Activated naive CD4-positive, alpha-beta T cell treated with anti-CD3 and anti-CD28 coated beads for 36 hours (primary cell): ENCODE data around the gene RBM47. TPM values are rescaled to one million over a fixed set of nuclear protein-coding genes. Genes with fewer than 3 reads are reported as not detected.

Experiments used
- CTCF ChIA-PET: fragments of 350-600 bp; sonication (Branson Sonifier 250); formaldehyde crosslinking; loops from one replicate; lab custom pipeline; 2021; ENCODE audit warnings: antibody characterized with exemption; lab: Charles Lee
- DNase-seq: peaks from one replicate; pipeline ENCODE4 v3.0.0-alpha.2; 2020
- H3K27ac Mint-ChIP-seq: one replicate; pipeline ENCODE4 v1.8.0; 2021; ENCODE audit warnings: mild to moderate bottlenecking, mixed read lengths
- H3K27me3 Mint-ChIP-seq: one replicate; pipeline ENCODE4 v1.8.0; 2021; ENCODE audit warnings: low read depth, mixed read lengths
- H3K36me3 Mint-ChIP-seq: one replicate; pipeline ENCODE4 v1.8.0; 2021; ENCODE audit warnings: low read depth, mixed read lengths
- H3K4me1 Mint-ChIP-seq: one replicate; pipeline ENCODE4 v1.8.0; 2021; ENCODE audit warnings: low read depth, mixed read lengths
- H3K4me3 Mint-ChIP-seq: one replicate; pipeline ENCODE4 v1.8.0; 2021; ENCODE audit warnings: mild to moderate bottlenecking, moderate library complexity, mixed read lengths
- H3K9me3 Mint-ChIP-seq: one replicate; pipeline ENCODE4 v1.8.0; 2021; ENCODE audit warnings: mixed read lengths
- intact Hi-C: fragments of 100-400 bp; cut with micrococcal nuclease; formaldehyde crosslinking; loops from one replicate; pipeline ENCODE4 v1.15.1; 2023
- total RNA-seq, 2 experiments: library from RNA; stranded (reverse); gene quantifications; one replicate each; pipeline ENCODE4 v1.2.3, GENCODE V29; 2021

The RBM47 gene
- 1 to 10 TPM; 1.1 to 1.7 TPM for total RNA-seq

GRCh38 chr4:40629401-40630334 lies at the start of gene RBM47:
Gene RBM47, minus strand, starts transcription at chr4:40629864. Its CDS starts 190,971 bp downstream, at chr4:40438893.
- H3K36me3 Mint-ChIP-seq = no peaks in the 10 kb centered on the region
- CTCF ChIA-PET = interaction anchor here (1.0 kb wide), 1 partner anchor 211 kb away, joined by 3 read pairs; no protein-coding TSS in a partner anchor
- peaks cover 25% of the 10 kb centered on the region for H3K4me1 Mint-ChIP-seq
- H3K9me3 Mint-ChIP-seq = no peaks in the 10 kb centered on the region
- H3K27me3 Mint-ChIP-seq = peaks cover 11% of the 10 kb centered on the region
- no peak within 1 kb of the TSS for H3K27ac Mint-ChIP-seq
- peak within 1 kb of the TSS; percentile 77 for H3K4me3 Mint-ChIP-seq
- intact Hi-C loops = loop anchor here (1.0 to 2.0 kb wide), 3 partner anchors 33 to 90 kb away; no protein-coding TSS in a partner anchor
- peak; percentile 67 for DNase-seq

GRCh38 chr4:40678421-40678820 lies 48.8 kb upstream of the RBM47 start:
- no peak for DNase-seq
- Mint-ChIP-seq H3K27ac (no peak overlapping the region), H3K4me1 (peaks cover 6% of the 10 kb centered on the region), H3K9me3 (no peaks in the 10 kb centered on the region), H3K27me3 (no peaks in the 10 kb centered on the region), H3K36me3 (no peaks in the 10 kb centered on the region), H3K4me3 (no peak overlapping the region)
- intact Hi-C loops = no loop called here
- CTCF ChIA-PET = no interaction called here

GRCh38 chr4:40675166-40675565 lies 45.5 kb upstream of the RBM47 start:
- no peaks in the 10 kb centered on the region for H3K27me3 Mint-ChIP-seq
- no peaks in the 10 kb centered on the region for H3K9me3 Mint-ChIP-seq

GRCh38 chr4:40672528-40673522 lies 43.2 kb upstream of the RBM47 start:
- CTCF ChIA-PET = interaction anchor here (0.8 to 1.9 kb wide), 8 partner anchors 9 to 356 kb away, joined by 3 to 5 read pairs (median 4); no protein-coding TSS in a partner anchor
- peak overlapping the region; percentile 86 for H3K27ac Mint-ChIP-seq
- no peaks in the 10 kb centered on the region for H3K36me3 Mint-ChIP-seq
- intact Hi-C loops = loop anchor here (1.0 to 5.0 kb wide), 13 partner anchors 10 to 1320 kb away; no protein-coding TSS in a partner anchor
- H3K4me1 Mint-ChIP-seq = peaks cover 37% of the 10 kb centered on the region
- no peaks in the 10 kb centered on the region for H3K27me3 Mint-ChIP-seq
- peak; percentile 67 for DNase-seq
- H3K4me3 Mint-ChIP-seq = peak overlapping the region; percentile 32
- H3K9me3 Mint-ChIP-seq = no peaks in the 10 kb centered on the region

More at GRCh38 chr4:40675166-40675565, 45.5 kb upstream of the RBM47 start:
- no peak for DNase-seq
- intact Hi-C loops = no loop called here
- H3K36me3 Mint-ChIP-seq = no peaks in the 10 kb centered on the region
- CTCF ChIA-PET = no interaction called here
- H3K27ac Mint-ChIP-seq = no peak overlapping the region
- H3K4me3 Mint-ChIP-seq = no peak overlapping the region
- H3K4me1 Mint-ChIP-seq = peaks cover 29% of the 10 kb centered on the region

GRCh38 chr4:40669504-40669903 lies 39.8 kb upstream of the RBM47 start:
- Mint-ChIP-seq H3K9me3 (no peaks in the 10 kb centered on the region), H3K27ac (no peak overlapping the region), H3K4me1 (peaks cover 37% of the 10 kb centered on the region), H3K36me3 (no peaks in the 10 kb centered on the region), H3K27me3 (no peaks in the 10 kb centered on the region), H3K4me3 (no peak overlapping the region)
- CTCF ChIA-PET = interaction anchor here (0.5 kb wide), 1 partner anchor 228 kb away, joined by 5 read pairs; no protein-coding TSS in a partner anchor
- no peak for DNase-seq
- intact Hi-C loops = no loop called here

- Mint-ChIP-seq H3K4me1 (peaks cover 21% of the 10 kb centered on the region), H3K9me3 (no peaks in the 10 kb centered on the region), H3K36me3 (no peaks in the 10 kb centered on the region), H3K27ac (no peak overlapping the region), H3K4me3 (no peak overlapping the region), H3K27me3 (no peaks in the 10 kb centered on the region)
- intact Hi-C loops = no loop called here
- DNase-seq = no peak
- CTCF ChIA-PET = interaction anchor here (0.6 kb wide), 1 partner anchor 18 kb away, joined by 3 read pairs; no protein-coding TSS in a partner anchor
These were observed 36.2 kb upstream of the RBM47 start for GRCh38 chr4:40665842-40666241.

GRCh38 chr4:40662962-40663604 lies 33.4 kb upstream of the RBM47 start:
- H3K4me1 Mint-ChIP-seq = peaks cover 12% of the 10 kb centered on the region
- peak; percentile 51 for DNase-seq
- peak overlapping the region; percentile 30 for H3K27ac Mint-ChIP-seq
- no peaks in the 10 kb centered on the region for H3K27me3 Mint-ChIP-seq
- no peaks in the 10 kb centered on the region for H3K9me3 Mint-ChIP-seq
- no peaks in the 10 kb centered on the region for H3K36me3 Mint-ChIP-seq
- intact Hi-C loops = loop anchor here (1.0 to 2.0 kb wide), 2 partner anchors 10 to 34 kb away; partner anchors contain the start of gene RBM47
- CTCF ChIA-PET = interaction anchor here (0.6 to 1.7 kb wide), 3 partner anchors 8 to 27 kb away, joined by 4 to 8 read pairs (median 5); no protein-coding TSS in a partner anchor
- no peak overlapping the region for H3K4me3 Mint-ChIP-seq

GRCh38 chr4:40661803-40662202 lies 32.1 kb upstream of the RBM47 start:
- H3K27me3 Mint-ChIP-seq = no peaks in the 10 kb centered on the region
- DNase-seq = no peak
- CTCF ChIA-PET = interaction anchor here (0.7 kb wide), 1 partner anchor 55 kb away, joined by 3 read pairs; no protein-coding TSS in a partner anchor
- H3K27ac Mint-ChIP-seq = no peak overlapping the region
- H3K9me3 Mint-ChIP-seq = no peaks in the 10 kb centered on the region
- no peak overlapping the region for H3K4me3 Mint-ChIP-seq
- intact Hi-C loops = loop anchor here (2.0 kb wide), 1 partner anchor 33 kb away; the partner anchor contains the start of gene RBM47
- peaks cover 11% of the 10 kb centered on the region for H3K4me1 Mint-ChIP-seq
- no peaks in the 10 kb centered on the region for H3K36me3 Mint-ChIP-seq

GRCh38 chr4:40656201-40656863 lies 26.7 kb upstream of the RBM47 start:
- Mint-ChIP-seq H3K4me1 (no peaks in the 10 kb centered on the region), H3K9me3 (no peaks in the 10 kb centered on the region), H3K36me3 (no peaks in the 10 kb centered on the region), H3K27ac (no peak overlapping the region), H3K27me3 (no peaks in the 10 kb centered on the region), H3K4me3 (no peak overlapping the region)
- intact Hi-C loops = no loop called here
- CTCF ChIA-PET = interaction anchor here (0.6 kb wide), 1 partner anchor 595 kb away, joined by 9 read pairs; no protein-coding TSS in a partner anchor
- DNase-seq = no peak

GRCh38 chr4:40651280-40651679 lies 21.6 kb upstream of the RBM47 start:
- no peak overlapping the region for H3K27ac Mint-ChIP-seq
- intact Hi-C loops = no loop called here
- no peak overlapping the region for H3K4me3 Mint-ChIP-seq
- no peak for DNase-seq
- H3K36me3 Mint-ChIP-seq = no peaks in the 10 kb centered on the region
- CTCF ChIA-PET = interaction anchor here (1.2 to 1.5 kb wide), 2 partner anchors 67 to 78 kb away, joined by 3 read pairs; no protein-coding TSS in a partner anchor
- H3K4me1 Mint-ChIP-seq = no peaks in the 10 kb centered on the region
- H3K27me3 Mint-ChIP-seq = no peaks in the 10 kb centered on the region
- no peaks in the 10 kb centered on the region for H3K9me3 Mint-ChIP-seq

GRCh38 chr4:40649321-40649720 lies 19.7 kb upstream of the RBM47 start:
- Mint-ChIP-seq H3K4me3 (no peak overlapping the region), H3K27me3 (no peaks in the 10 kb centered on the region), H3K4me1 (no peaks in the 10 kb centered on the region), H3K36me3 (no peaks in the 10 kb centered on the region), H3K27ac (no peak overlapping the region), H3K9me3 (no peaks in the 10 kb centered on the region)
- CTCF ChIA-PET = interaction anchor here (0.6 kb wide), 1 partner anchor 101 kb away, joined by 3 read pairs; the partner anchor contains the start of gene NSUN7
- DNase-seq = no peak
- intact Hi-C loops = no loop called here
